ENCODE data around the gene MAN2A1.
"Not testable (repeated sequence)": the region's sequence is repeated elsewhere in the genome, so short reads cannot be mapped to it uniquely, and the experiment has no call there.

MAN2A1 gene

GRCh38 chr5:109759306-109759705 is 69.6 kb downstream of the MAN2A1 start:
- no peak for DNase-seq

- DNase-seq: not testable (repeated sequence)
Observed at GRCh38 chr5:109760130-109760529, 70.4 kb downstream of the MAN2A1 start.

- DNase-seq: no peak
Observed at GRCh38 chr5:109762821-109763220, 73.1 kb downstream of the MAN2A1 start.

- DNase-seq: no peak
Observed at GRCh38 chr5:109767184-109767995, 77.7 kb downstream of the MAN2A1 start.

- no peak for DNase-seq
Observed at GRCh38 chr5:109767997-109768396, 78.3 kb downstream of the MAN2A1 start.

GRCh38 chr5:109769597-109770291 is 80.0 kb downstream of the MAN2A1 start:
- no peak for DNase-seq

- no peak for DNase-seq
Observed at GRCh38 chr5:109775130-109775529, 85.4 kb downstream of the MAN2A1 start.

GRCh38 chr5:109779036-109779735 is 89.5 kb downstream of the MAN2A1 start:
- no peak for DNase-seq

GRCh38 chr5:109784687-109785086 is 95.0 kb downstream of the MAN2A1 start:
- DNase-seq: no peak

GRCh38 chr5:109786206-109786855 is 96.6 kb downstream of the MAN2A1 start:
- no peak for DNase-seq

GRCh38 chr5:109788596-109788995 is 98.9 kb downstream of the MAN2A1 start:
- no peak for DNase-seq

- no peak for DNase-seq
Observed at GRCh38 chr5:109792613-109793012, 102.9 kb downstream of the MAN2A1 start.

- no peak for DNase-seq
Observed at GRCh38 chr5:109803854-109804253, 114.1 kb downstream of the MAN2A1 start.

- DNase-seq: no peak
Observed at GRCh38 chr5:109805472-109805871, 115.7 kb downstream of the MAN2A1 start.

- no peak for DNase-seq
Observed at GRCh38 chr5:109805883-109806282, 116.2 kb downstream of the MAN2A1 start.

GRCh38 chr5:109812698-109813097 is 123.0 kb downstream of the MAN2A1 start:
- DNase-seq: no peak

GRCh38 chr5:109816732-109817131 is 127.0 kb downstream of the MAN2A1 start:
- DNase-seq: no peak

GRCh38 chr5:109819878-109820277 is 130.2 kb downstream of the MAN2A1 start:
- no peak for DNase-seq

GRCh38 chr5:109823597-109823996 is 133.9 kb downstream of the MAN2A1 start:
- DNase-seq: no peak

- DNase-seq: no peak
Observed at GRCh38 chr5:109825450-109825849, 135.7 kb downstream of the MAN2A1 start.

- no peak for DNase-seq
Observed at GRCh38 chr5:109826426-109826825, 136.7 kb downstream of the MAN2A1 start.

GRCh38 chr5:109829331-109829730 is 139.6 kb downstream of the MAN2A1 start:
- DNase-seq: no peak

- no peak for DNase-seq
Observed at GRCh38 chr5:109830955-109831502, 141.3 kb downstream of the MAN2A1 start.
